Measurements from ENCODE around the gene RIMBP2. TPM values are rescaled to one million over a fixed set of nuclear protein-coding genes. Genes with fewer than 3 reads are reported as not detected.

RIMBP2 gene
- total and polyA plus RNA-seq, 2 experiments from 2014 or later, result 0.31 to 0.37 TPM

DNA sequence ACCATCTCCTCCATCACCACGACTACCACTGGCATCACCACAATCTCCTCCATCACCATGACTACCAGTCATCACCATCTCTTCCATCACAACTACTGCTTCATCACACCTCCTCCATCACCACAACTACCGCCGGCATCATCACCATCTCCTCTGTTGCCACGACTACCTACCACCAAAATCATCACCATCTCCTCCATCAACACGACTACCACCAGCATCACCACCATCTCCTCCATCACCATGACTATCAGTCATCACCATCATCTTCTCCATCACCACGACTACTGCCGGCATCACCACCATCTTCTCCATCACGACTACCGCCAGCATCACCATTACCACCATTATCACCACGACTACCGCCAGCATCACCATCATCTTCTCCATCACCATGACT lies 89.5 kb downstream of the RIMBP2 start (continued):
- no peak for TF ChIP-seq ZNF462 (CRISPR knock-in tag; IDR thresholded peaks at IDR 0.05)
- TF ChIP-seq CTCF (conservative IDR thresholded peaks at IDR 0.05; ENCODE audit: low read depth in 2 of 2), result no peak
- TF ChIP-seq EZH2phosphoT487 (IDR thresholded peaks at IDR 0.05; ENCODE audit: unreplicated experiment), result no peak
- no peak for TF ChIP-seq POLR2AphosphoS5 (IDR thresholded peaks at IDR 0.05; ENCODE audit: low read depth)
- TF ChIP-seq STAT1 (IDR thresholded peaks at IDR 0.05; ENCODE audit: unreplicated experiment), result no peak
- no peak for TF ChIP-seq CREB1 (CRISPR knock-in tag; IDR thresholded peaks at IDR 0.05; ENCODE audit: low read depth)

DNA sequence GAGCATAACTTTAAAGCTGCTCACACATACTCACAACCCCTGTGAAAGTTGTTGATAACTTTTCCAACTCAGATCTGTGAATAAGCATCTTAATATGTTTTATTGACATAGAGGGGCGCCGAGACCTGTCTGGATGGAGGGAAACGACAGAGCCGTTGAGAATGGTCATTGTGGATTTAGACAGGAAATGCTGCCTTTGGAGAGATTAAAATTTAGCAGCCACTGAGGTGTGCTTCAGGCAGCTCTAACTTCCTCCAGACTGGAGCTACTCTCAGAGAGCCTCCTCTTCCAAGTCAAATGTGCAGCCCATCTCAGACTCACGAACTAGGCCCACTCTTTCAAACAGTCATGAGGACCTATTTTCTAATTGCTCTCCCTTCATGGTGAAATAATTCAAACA lies 90.9 kb downstream of the RIMBP2 start:
- ATAC-seq, result no peak
- TF ChIP-seq STAT1 (IDR thresholded peaks at IDR 0.05; ENCODE audit: unreplicated experiment), result no peak
- no peak for TF ChIP-seq POLR2AphosphoS5 (IDR thresholded peaks at IDR 0.05; ENCODE audit: low read depth)
- TF ChIP-seq EZH2 (IDR thresholded peaks at IDR 0.05; ENCODE audit: low read depth, unreplicated experiment), result no peak
- TF ChIP-seq ZNF331 (CRISPR knock-in tag; IDR thresholded peaks at IDR 0.05; ENCODE audit: low read depth), result no peak
- no peak for TF ChIP-seq ZNF114 (CRISPR knock-in tag; IDR thresholded peaks at IDR 0.05)

More for the DNA sequence above, 90.9 kb downstream of the RIMBP2 start:
- Histone ChIP-seq H3F3A (replicated peaks; ENCODE audit: low read depth) (no peaks in the 10 kb centered on the region), H4K20me1 (replicated peaks; ENCODE audit: insufficient read depth) (no peaks in the 10 kb centered on the region), H3K36me3 (ENCODE audit: insufficient read depth) (no peaks in the 10 kb centered on the region), H3K4me1 (ENCODE audit: insufficient read depth) (no peaks in the 10 kb centered on the region), H2AFZ (no peak overlapping the region), H3K4me3 (no peak overlapping the region), H3K4me2 (no peak overlapping the region), H3K9me2 (ENCODE audit: insufficient read depth) (no peaks in the 10 kb centered on the region), H3K27ac (ENCODE audit: low read depth) (no peak overlapping the region), H3K79me2 (replicated peaks; ENCODE audit: insufficient read depth) (no peaks in the 10 kb centered on the region), H3K27me3 (ENCODE audit: insufficient read depth) (no peaks in the 10 kb centered on the region)
- Mint-ChIP-seq H3K4me3 (no peak overlapping the region), H3K27me3 (ENCODE audit: insufficient read depth, low read depth, poor library complexity) (no peaks in the 10 kb centered on the region), H3K36me3 (ENCODE audit: low read depth) (peaks cover 10% of the 10 kb centered on the region; the same call in 2 of the 3 replicates), H3K27ac (no peak overlapping the region), H3K9me3 (peaks cover 51% of the 10 kb centered on the region), H3K4me1 (no peaks in the 10 kb centered on the region)
- no peak for DNase-seq (ENCODE audit: low spot score)
